ENCODE results near the gene TSGA10IP.

The TSGA10IP gene

DNA sequence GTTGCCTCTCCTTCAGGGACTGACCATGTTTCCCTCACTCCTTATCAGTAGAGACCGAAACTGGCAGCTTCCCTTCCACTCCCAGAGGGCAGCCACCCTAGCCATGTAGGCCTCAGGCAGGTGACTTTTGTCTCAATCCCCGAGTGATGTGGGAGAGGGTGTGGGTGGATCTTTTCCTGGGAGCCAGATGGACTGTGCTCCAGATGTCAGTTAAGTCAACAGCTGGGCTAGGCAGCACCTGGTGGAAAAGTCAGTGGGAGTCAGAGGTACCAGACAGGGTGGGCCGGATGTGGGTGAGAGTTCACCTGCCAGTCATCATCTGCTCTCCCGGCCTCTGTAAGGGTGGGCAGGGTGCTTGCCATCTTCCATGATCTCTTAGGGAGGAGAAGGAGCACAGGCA lies 58.9 kb downstream of the TSGA10IP start:
- intact Hi-C loops (cut with DNase I; ENCODE audit: low total_unique reads) = loop anchor here (5.0 kb wide), 1 partner anchor 42 kb away; the partner anchor contains the start of gene SART1
- no peaks in the 10 kb centered on the region for H3K9me3 ChIP-seq
- no peaks in the 10 kb centered on the region for H3K27me3 ChIP-seq
- no peak overlapping the region for H3K4me3 ChIP-seq
- TF ChIP-seq, protein P1, sequence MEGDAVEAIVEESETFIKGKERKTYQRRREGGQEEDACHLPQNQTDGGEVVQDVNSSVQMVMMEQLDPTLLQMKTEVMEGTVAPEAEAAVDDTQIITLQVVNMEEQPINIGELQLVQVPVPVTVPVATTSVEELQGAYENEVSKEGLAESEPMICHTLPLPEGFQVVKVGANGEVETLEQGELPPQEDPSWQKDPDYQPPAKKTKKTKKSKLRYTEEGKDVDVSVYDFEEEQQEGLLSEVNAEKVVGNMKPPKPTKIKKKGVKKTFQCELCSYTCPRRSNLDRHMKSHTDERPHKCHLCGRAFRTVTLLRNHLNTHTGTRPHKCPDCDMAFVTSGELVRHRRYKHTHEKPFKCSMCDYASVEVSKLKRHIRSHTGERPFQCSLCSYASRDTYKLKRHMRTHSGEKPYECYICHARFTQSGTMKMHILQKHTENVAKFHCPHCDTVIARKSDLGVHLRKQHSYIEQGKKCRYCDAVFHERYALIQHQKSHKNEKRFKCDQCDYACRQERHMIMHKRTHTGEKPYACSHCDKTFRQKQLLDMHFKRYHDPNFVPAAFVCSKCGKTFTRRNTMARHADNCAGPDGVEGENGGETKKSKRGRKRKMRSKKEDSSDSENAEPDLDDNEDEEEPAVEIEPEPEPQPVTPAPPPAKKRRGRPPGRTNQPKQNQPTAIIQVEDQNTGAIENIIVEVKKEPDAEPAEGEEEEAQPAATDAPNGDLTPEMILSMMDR (IDR thresholded peaks at IDR 0.05) = no peak
- H3K27ac ChIP-seq = peak overlapping the region; percentile 1 to 8
- H3K36me3 ChIP-seq = peaks cover 18 to 44% (median 26%) of the 10 kb centered on the region in 3 donors
- H3K4me1 ChIP-seq = peaks cover 0 to 33% (median 21%) of the 10 kb centered on the region in 4 donors
- no peak for DNase-seq

DNA sequence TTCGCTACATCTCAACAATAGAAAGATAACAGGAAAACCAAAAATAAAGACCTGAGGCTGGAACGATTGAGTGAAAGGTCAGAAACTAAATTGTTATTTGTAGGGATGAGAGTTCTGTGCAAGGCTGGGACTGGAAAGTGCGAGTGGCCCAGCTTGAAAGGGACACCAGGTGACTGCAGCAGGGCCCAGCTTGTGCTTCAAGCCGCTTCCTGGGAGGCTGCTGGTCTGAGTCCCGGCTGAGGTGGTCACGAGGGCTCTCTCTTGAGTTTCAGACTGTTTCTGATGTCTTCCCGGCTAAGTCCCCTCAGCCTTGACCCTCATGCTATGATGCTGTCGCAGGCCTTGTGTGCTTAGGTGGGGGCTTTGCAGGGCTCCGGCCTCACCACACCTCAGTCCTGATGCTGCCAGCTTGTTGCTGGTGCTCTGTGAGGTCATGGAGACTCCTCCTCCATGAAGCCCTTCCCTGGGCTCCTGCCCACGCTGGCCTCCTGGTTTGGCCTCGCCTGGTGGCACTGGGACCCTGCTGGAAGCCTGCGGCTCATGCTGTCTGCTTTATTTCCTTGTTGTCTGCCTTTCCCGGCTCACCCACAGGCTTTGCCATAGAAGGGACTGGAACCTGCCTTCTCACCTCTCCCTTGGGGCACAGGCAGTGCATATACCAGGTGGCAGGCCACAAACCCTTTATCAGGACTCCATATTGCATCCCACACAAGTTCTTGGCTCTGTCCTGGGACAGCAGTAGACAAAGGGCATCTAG lies 61.0 kb downstream of the TSGA10IP start:
- Histone ChIP-seq H3K36me3 (peaks cover 9 to 32% (median 14%) of the 10 kb centered on the region in 3 donors), H3K27me3 (no peaks in the 10 kb centered on the region), H3K4me1 (peaks cover 0 to 20% (median 10%) of the 10 kb centered on the region in 4 donors), H3K9me3 (no peaks in the 10 kb centered on the region), H3K27ac (no peak overlapping the region), H3K4me3 (no peak overlapping the region)
- intact Hi-C loops (cut with DNase I; ENCODE audit: low total_unique reads) = no loop called here
- DNase-seq = no peak
- TF ChIP-seq, protein P1 (IDR thresholded peaks at IDR 0.05) = no peak

DNA sequence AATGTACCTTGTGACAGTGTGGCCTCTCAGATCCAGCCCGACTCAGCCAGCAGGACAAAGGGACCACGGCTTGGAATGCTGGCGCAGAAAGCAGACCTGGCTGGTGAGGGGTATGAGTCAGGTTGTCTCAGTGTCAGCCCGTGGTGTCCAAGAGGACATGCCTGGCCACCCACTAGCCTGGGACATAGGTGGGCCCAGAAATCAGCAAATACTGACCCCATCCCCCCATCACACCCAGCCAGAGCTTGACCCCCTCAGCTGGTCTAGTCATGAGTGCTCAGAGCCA lies 61.6 kb downstream of the TSGA10IP start:
- DNase-seq = no peak
- peaks cover 0 to 23% (median 14%) of the 10 kb centered on the region in 4 donors for H3K4me1 ChIP-seq
- TF ChIP-seq, protein P1 (IDR thresholded peaks at IDR 0.05) = no peak
- H3K27ac ChIP-seq = peak overlapping the region in 1 of 2 donors; percentile 15
- no peaks in the 10 kb centered on the region for H3K27me3 ChIP-seq
- intact Hi-C loops (cut with DNase I; ENCODE audit: low total_unique reads) = no loop called here
- H3K4me3 ChIP-seq = no peak overlapping the region
- H3K36me3 ChIP-seq = peaks cover 9 to 32% (median 14%) of the 10 kb centered on the region in 3 donors
- H3K9me3 ChIP-seq = no peaks in the 10 kb centered on the region

DNA sequence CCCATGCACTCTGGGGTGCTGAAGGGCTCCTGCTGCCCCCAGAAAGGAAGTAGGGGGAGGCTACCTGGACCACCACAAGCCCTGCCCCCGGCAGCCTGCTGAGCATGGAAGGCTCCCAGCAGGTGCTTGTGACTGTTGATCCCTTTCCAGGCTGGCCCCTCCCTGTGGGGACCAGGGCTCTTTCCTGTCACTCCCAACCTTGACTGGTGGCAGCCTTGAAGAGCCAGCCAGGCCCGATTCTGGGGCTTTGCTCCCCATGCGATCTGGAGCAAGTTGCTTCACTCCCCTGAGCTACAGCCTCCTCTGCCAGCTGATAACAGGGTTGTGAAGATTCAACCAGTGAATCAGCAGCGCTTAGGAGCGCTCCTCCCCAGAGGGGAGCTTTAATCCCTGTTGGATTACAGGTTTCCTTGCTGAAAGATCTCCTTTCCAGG lies 61.9 kb downstream of the TSGA10IP start:
- Histone ChIP-seq H3K36me3 (peaks cover 9 to 32% (median 14%) of the 10 kb centered on the region in 3 donors), H3K4me3 (no peak overlapping the region), H3K27me3 (no peaks in the 10 kb centered on the region), H3K27ac (peak overlapping the region in 1 of 2 donors; percentile 15), H3K9me3 (no peaks in the 10 kb centered on the region), H3K4me1 (peaks cover 0 to 27% (median 18%) of the 10 kb centered on the region in 4 donors)
- intact Hi-C loops (cut with DNase I; ENCODE audit: low total_unique reads) = no loop called here
- DNase-seq = no peak
- TF ChIP-seq, protein P1 (IDR thresholded peaks at IDR 0.05) = no peak

DNA sequence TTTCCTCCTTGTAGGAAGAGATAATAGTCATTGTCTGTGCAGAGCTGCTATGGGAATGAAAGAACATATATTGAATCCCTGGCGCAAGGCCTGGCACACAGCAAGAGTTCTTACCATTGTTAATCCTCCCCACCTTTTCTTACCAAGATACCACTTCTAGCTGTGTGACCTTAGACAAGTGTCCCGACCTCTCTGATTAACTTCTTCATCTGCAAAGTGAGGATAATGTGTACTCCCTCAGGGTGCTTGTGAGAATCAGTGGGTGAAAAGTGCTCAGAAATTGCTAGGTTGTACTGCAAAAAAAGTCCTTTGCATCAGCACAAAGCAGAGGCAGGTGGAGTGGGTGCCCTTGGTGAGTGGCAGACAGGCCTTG lies 62.8 kb downstream of the TSGA10IP start:
- Histone ChIP-seq H3K27me3 (no peaks in the 10 kb centered on the region), H3K4me3 (no peak overlapping the region), H3K36me3 (peaks cover 9 to 32% (median 14%) of the 10 kb centered on the region in 3 donors), H3K27ac (no peak overlapping the region), H3K4me1 (peaks cover 0 to 32% (median 23%) of the 10 kb centered on the region in 4 donors), H3K9me3 (no peaks in the 10 kb centered on the region)
- TF ChIP-seq, protein P1 (IDR thresholded peaks at IDR 0.05) = no peak
- intact Hi-C loops (cut with DNase I; ENCODE audit: low total_unique reads) = no loop called here
- no peak for DNase-seq
